AG04449 (cell line): ENCODE results near the gene CIB2.

ENCODE experiments used
- CTCF ChIA-PET: fragments of 350-600 bp; formaldehyde crosslinking; extraction: SDS; loops from one replicate; lab custom pipeline; 2021; ENCODE audit warnings: antibody characterized with exemption; lab: Yijun Ruan, JAX
- POLR2A ChIA-PET: fragments of 400-600, 350-600 bp; formaldehyde crosslinking; extraction: SDS; loops from one replicate; lab custom pipeline; 2020; ENCODE audit warnings: antibody characterized with exemption, inconsistent platforms; lab: Yijun Ruan, JAX
- DNase-seq: peaks from one replicate; pipeline ENCODE4 v3.0.0-alpha.2; 2010; ENCODE audit warnings: low read depth, low spot score
- H3K4me3 ChIP-seq: 2 replicates; pipeline ENCODE4 v1.5.1; 2011; ENCODE audit warnings: low read depth, mild to moderate bottlenecking, control low read depth, low read length
- TF ChIP-seq, protein P1 (sequence below): IDR thresholded peaks from one replicate; pipeline ENCODE4 v1.5.1; 2011; ENCODE audit warnings: mild to moderate bottlenecking, moderate library complexity, low read length, control low read depth, inconsistent platforms; ENCODE audit not compliant: insufficient read depth; ENCODE audit errors: missing control alignments

CIB2 gene

GRCh38 chr15:78111788-78112187 lies 19.5 kb downstream of the CIB2 start:
- no peak for DNase-seq
- POLR2A ChIA-PET: no interaction called here
- CTCF ChIA-PET: interaction anchor here (0.6 to 22.7 kb wide), 22 partner anchors 10 to 616 kb away, joined by 3 to 538 read pairs (median 6); partner anchors contain the start of genes ACSBG1 and CIB2
- TF ChIP-seq, protein P1, sequence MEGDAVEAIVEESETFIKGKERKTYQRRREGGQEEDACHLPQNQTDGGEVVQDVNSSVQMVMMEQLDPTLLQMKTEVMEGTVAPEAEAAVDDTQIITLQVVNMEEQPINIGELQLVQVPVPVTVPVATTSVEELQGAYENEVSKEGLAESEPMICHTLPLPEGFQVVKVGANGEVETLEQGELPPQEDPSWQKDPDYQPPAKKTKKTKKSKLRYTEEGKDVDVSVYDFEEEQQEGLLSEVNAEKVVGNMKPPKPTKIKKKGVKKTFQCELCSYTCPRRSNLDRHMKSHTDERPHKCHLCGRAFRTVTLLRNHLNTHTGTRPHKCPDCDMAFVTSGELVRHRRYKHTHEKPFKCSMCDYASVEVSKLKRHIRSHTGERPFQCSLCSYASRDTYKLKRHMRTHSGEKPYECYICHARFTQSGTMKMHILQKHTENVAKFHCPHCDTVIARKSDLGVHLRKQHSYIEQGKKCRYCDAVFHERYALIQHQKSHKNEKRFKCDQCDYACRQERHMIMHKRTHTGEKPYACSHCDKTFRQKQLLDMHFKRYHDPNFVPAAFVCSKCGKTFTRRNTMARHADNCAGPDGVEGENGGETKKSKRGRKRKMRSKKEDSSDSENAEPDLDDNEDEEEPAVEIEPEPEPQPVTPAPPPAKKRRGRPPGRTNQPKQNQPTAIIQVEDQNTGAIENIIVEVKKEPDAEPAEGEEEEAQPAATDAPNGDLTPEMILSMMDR: no peak
- H3K4me3 ChIP-seq: no peak overlapping the region

DNA sequence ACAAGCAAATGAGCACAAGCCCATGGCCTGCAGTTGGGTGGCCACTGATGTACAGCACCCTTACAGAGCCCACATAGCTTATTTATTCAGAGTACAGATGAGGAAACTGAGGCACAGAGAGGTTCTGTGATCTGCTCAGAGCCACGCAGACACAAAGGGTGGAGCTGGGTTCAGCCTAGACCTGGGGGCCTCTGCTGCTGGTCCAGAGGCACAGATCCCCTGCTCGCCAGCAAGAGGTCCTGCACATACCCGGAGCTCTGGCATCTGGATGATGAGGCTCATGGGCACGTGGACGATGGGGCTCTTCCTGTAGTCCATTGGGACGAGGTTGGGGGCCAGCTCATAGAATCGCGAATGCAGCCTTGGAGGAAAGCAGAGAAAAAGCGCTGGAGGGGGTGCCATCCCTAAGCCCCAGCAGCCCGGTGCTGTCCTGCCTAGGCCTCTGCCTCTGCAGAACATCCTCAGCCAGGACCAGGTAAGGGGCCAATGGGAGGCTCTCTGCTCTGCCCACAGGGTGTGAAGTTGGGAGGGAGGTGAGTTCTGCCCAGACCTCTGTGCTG lies 20.2 kb downstream of the CIB2 start:
- DNase-seq: no peak
- ChIA-PET POLR2A (interaction anchor here (0.8 kb wide), 1 partner anchor 152 kb away, joined by 3 read pairs; no protein-coding TSS in a partner anchor), CTCF (interaction anchor here (0.7 to 22.7 kb wide), 17 partner anchors 9 to 313 kb away, joined by 3 to 538 read pairs (median 29); partner anchors contain the start of genes ACSBG1 and CIB2)
- TF ChIP-seq, protein P1: no peak
- H3K4me3 ChIP-seq: no peak overlapping the region

DNA sequence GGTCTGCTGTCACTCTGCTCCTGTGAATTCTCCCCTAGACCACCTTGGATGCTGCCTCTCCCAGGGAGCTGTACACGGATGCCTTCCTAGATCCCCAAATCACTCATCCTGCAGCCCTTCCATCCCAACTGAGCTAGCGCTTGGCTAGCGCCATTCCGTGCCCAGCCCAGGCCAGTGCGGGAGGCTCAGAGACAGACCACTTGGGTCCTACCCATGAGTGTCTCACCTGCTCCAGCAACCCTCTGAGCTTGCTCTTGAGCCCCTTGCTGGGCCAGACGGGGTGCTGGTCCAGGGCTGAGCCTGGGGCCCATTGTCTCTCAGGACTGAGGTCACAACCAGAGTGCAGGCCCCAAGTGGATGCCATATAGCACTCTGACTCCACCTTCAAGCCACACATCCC lies 21.1 kb downstream of the CIB2 start:
- DNase-seq: no peak
- POLR2A ChIA-PET: interaction anchor here (0.8 kb wide), 1 partner anchor 151 kb away, joined by 3 read pairs; no protein-coding TSS in a partner anchor
- CTCF ChIA-PET: interaction anchor here (0.7 to 22.7 kb wide), 26 partner anchors 8 to 1235 kb away, joined by 3 to 538 read pairs (median 16); partner anchors contain the start of genes ACSBG1, CIB2 and SH2D7
- TF ChIP-seq, protein P1: no peak
- no peak overlapping the region for H3K4me3 ChIP-seq

- H3K4me3 ChIP-seq: no peak overlapping the region
- POLR2A ChIA-PET: no interaction called here
- CTCF ChIA-PET: interaction anchor here (0.7 to 22.7 kb wide), 49 partner anchors 7 to 324 kb away, joined by 3 to 538 read pairs (median 8); partner anchors contain the start of genes ACSBG1, CIB2 and SH2D7
- no peak for DNase-seq
- TF ChIP-seq, protein P1: no peak
Observed at GRCh38 chr15:78109156-78109555, 22.1 kb downstream of the CIB2 start.

DNA sequence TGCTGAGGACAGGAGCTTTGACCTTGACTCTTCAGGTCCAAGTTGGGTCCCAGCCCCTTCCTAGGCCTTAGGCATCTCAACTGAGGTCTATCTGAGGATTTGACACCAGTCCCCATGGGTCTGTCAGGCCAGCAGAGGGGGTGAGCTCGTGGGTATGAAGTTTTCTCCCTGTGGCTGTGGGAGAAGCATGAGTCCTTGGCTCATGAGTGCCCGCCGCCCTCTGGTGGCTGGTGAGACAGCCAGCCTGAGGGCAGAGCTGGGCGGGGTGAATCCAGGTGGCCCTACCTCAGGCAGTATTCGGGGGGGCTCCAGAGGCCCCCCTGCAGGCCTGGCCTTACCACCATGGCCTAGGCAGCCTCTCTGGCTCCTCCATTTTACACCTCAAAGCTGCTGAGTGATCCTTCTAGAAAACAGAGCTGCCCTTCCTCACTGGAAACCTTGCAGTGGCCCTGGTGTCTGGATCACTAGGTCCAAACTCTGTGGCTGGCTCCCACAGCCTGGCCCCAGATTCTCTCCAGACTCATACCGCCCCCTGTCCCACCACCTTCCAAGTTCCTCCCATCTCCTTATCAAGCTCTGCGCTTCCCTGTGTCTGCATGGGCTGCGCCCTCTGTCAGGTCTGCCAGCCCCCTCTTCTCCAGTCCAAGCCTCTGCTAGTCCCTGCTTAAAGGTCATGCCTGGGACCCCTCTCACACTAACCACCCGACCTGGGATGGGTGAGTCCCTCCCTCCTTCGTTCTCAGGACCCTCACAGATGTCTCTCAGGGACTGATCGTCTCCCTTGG lies 22.8 kb downstream of the CIB2 start:
- ChIA-PET CTCF (interaction anchor here (0.6 to 22.7 kb wide), 69 partner anchors 9 to 324 kb away, joined by 3 to 538 read pairs (median 5); partner anchors contain the start of genes ACSBG1, CIB2, SH2D7 and TBC1D2B), POLR2A (no interaction called here)
- TF ChIP-seq, protein P1: peak; percentile 98
- no peak overlapping the region for H3K4me3 ChIP-seq
- no peak for DNase-seq
